Bronchial epithelial cell (primary cell): ENCODE data around the gene TIMP4. TPM values are rescaled to one million over a fixed set of nuclear protein-coding genes. Genes with fewer than 3 reads are reported as not detected.
A peak's percentile ranks its signal among the peaks of the same experiment; 100 is the strongest.

Source experiments
- DNase-seq: peaks from one replicate; pipeline ENCODE4 v3.0.0-alpha.2; 2010; ENCODE audit warnings: low read depth
- FAIRE-seq: peaks from 2 replicates; lab custom pipeline; 2011; peaks lifted over from hg19 to GRCh38; lab: Jason Lieb, UNC
- H3K27me3 ChIP-seq: 2 replicates; pipeline ENCODE4 v1.5.1; 2011; ENCODE audit warnings: low read length; ENCODE audit not compliant: control insufficient read depth, insufficient read depth
- H3K36me3 ChIP-seq: 2 replicates; pipeline ENCODE4 v1.5.1; 2011; ENCODE audit warnings: low read length; ENCODE audit not compliant: control insufficient read depth, insufficient read depth
- H3K4me3 ChIP-seq: 2 replicates; pipeline ENCODE4 v1.5.1; 2011; ENCODE audit warnings: mild to moderate bottlenecking, low read depth, low read length, control low read depth
- total RNA-seq: library from RNA; depleted of rRNA; stranded (reverse); fragments of >200 nt; gene quantifications from 2 replicates; pipeline ENCODE4 v1.2.1, GENCODE V29; 2014
- TF ChIP-seq, protein P1 (sequence below): IDR thresholded peaks from 2 replicates; pipeline ENCODE4 v1.5.1; 2011; ENCODE audit warnings: mild to moderate bottlenecking, moderate library complexity, low read length, control low read depth, inconsistent platforms; ENCODE audit not compliant: insufficient read depth, severe bottlenecking

TIMP4 gene
- total RNA-seq, 1 donor from 2014 or later: 1.1 TPM

DNA sequence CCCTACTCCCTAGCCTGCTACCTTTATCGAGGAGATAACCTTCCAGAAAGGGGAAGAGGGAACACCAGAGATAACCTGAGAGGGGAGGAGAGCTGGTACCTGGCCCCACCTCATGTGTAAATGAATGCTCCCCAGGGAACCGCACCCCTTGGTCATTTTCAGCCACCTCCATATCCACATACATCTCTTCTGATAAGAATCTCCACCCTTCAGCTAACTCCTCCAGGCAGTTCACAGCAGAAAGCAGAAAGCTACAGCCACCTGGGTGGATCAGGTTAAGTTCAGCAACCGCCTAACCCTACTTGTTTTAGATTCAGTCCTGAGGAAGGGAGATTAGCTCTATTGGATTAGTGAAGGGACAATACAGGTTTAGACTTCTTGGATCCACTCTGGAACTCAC is 38.0 kb upstream of the TIMP4 start:
- TF ChIP-seq, protein P1, sequence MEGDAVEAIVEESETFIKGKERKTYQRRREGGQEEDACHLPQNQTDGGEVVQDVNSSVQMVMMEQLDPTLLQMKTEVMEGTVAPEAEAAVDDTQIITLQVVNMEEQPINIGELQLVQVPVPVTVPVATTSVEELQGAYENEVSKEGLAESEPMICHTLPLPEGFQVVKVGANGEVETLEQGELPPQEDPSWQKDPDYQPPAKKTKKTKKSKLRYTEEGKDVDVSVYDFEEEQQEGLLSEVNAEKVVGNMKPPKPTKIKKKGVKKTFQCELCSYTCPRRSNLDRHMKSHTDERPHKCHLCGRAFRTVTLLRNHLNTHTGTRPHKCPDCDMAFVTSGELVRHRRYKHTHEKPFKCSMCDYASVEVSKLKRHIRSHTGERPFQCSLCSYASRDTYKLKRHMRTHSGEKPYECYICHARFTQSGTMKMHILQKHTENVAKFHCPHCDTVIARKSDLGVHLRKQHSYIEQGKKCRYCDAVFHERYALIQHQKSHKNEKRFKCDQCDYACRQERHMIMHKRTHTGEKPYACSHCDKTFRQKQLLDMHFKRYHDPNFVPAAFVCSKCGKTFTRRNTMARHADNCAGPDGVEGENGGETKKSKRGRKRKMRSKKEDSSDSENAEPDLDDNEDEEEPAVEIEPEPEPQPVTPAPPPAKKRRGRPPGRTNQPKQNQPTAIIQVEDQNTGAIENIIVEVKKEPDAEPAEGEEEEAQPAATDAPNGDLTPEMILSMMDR: no peak
- no peak for DNase-seq
- no peak for FAIRE-seq

DNA sequence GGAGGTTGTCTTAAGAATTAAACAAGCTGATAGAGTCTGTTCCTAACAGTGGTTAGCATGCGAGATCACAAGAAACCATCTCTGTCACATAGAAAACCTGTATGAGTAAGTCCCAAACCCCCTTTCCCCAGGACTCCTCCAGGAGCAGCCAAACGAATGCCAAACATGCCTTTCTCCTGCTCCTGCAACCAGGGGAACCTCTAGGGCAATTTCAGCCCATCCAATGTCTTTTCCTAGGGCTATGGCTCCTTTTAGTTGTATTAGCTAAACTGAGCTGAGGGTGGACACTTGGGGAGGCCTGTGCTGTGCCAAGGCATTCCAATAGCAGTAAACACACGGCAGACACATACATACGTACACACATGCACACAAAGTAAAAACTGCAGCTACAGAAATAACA is 36.5 kb upstream of the TIMP4 start:
- no peak for FAIRE-seq
- Histone ChIP-seq H3K27me3 (no peaks in the 10 kb centered on the region), H3K4me3 (no peak overlapping the region), H3K36me3 (no peaks in the 10 kb centered on the region)
- TF ChIP-seq, protein P1: no peak
- no peak for DNase-seq

More for the DNA sequence above, 38.0 kb upstream of the TIMP4 start:
- Histone ChIP-seq H3K36me3 (no peaks in the 10 kb centered on the region), H3K4me3 (no peak overlapping the region), H3K27me3 (no peaks in the 10 kb centered on the region)

DNA sequence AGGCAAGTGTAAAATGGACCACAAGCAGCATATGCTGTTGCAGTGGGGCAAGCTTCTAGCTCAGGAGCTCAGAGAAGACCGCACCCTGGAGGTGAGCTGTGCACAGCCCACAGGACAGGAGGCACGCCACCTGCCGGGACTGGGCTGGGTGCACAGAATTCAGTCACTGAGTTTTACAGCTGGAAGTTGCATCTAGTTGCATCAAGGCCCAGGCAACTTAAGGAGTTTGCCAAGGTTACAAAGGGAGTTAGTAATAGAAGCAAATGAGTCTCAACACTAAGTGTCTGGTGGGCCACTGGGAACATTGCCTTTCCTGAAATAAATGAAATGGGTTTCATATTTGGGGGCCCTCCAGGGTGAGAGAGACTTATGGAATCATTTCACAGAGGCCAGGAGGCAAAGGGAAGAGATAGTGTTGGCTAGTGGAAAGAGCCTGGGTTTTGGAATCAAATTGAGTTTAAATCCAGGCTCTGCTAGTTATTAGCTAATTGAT is 36.0 kb upstream of the TIMP4 start:
- TF ChIP-seq, protein P1: peak; percentile 64
- H3K36me3 ChIP-seq: no peaks in the 10 kb centered on the region
- no peak overlapping the region for H3K4me3 ChIP-seq
- H3K27me3 ChIP-seq: no peaks in the 10 kb centered on the region
- DNase-seq (no peak), FAIRE-seq (no peak)

DNA sequence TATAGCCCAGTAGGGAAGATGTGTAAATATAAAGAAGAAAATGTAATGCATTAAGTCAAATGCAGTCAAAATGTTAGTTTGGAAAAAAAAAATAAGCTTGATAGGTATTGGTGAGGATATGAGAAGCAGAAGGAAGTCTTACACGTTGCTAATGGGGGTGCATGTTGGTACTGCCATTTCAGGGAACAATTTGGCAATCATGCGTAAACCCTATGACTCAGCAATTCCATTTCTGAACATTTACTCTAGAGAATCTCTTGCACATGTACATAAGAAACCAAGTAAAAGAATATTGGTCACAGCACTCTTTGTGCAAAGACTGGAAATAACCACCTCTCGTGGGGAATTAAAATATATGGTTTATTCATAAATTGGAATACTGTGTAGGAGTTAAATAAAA is 35.5 kb upstream of the TIMP4 start:
- H3K4me3 ChIP-seq: no peak overlapping the region
- TF ChIP-seq, protein P1: no peak
- no peaks in the 10 kb centered on the region for H3K36me3 ChIP-seq
- DNase-seq (peak; percentile 92), FAIRE-seq (no peak)
- H3K27me3 ChIP-seq: no peaks in the 10 kb centered on the region

DNA sequence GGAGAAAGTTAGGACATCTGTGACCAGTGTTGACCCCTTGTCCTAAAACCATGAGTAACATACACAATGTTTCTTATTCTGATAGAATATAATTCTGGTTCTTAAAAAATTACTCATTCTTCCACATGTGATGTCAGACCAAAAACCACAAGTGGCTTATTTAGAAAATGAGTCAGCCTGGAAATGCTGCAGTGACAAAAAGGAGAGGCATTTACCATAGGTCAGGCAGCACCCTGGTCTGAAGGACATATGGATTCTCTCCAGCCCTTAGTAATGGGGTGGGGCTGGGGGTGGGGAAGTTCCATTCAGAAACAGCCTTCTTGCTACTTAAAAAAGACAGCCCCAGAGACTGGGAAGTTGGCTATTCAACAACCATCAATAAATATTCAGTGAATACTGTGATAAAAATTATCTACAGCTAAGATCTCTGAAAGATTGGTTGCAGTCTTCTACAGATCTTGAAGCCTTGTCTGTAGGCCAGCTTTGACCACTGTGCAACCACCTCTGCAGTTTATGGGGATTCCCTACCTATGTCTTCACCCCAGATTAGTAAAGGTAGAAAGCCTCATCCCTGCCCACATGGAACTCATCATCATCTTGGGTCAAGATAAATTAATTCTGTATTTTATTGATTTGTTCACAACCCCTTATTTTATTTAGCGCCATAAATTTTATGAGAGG is 34.9 kb upstream of the TIMP4 start:
- H3K4me3 ChIP-seq: no peak overlapping the region
- TF ChIP-seq, protein P1: no peak
- H3K36me3 ChIP-seq: no peaks in the 10 kb centered on the region
- FAIRE-seq: no peak
- H3K27me3 ChIP-seq: no peaks in the 10 kb centered on the region
- DNase-seq: peak; percentile 98
